ENCODE measurements around the gene PSMA5.
"Not testable (repeated sequence)": the region's sequence is repeated elsewhere in the genome, so short reads cannot be mapped to it uniquely, and the experiment has no call there.

Gene PSMA5

GRCh38 chr1:109426281-109427170 is at the start of gene PSMA5:
Gene PSMA5 (minus strand): TSS chr1:109426448. CDS start chr1:109426330, 118 bp downstream.
- peak; percentile 99 for DNase-seq (ENCODE audit: low read depth)

- no peak for DNase-seq (ENCODE audit: low read depth)
These were observed 49.0 kb upstream of the PSMA5 start for GRCh38 chr1:109475261-109475660.

- no peak for DNase-seq (ENCODE audit: low read depth)
These were observed 48.4 kb upstream of the PSMA5 start for GRCh38 chr1:109474697-109475096.

GRCh38 chr1:109473284-109474057 is 47.2 kb upstream of the PSMA5 start:
- DNase-seq (ENCODE audit: low read depth): not testable (repeated sequence)

GRCh38 chr1:109472779-109473178 is 46.5 kb upstream of the PSMA5 start:
- DNase-seq (ENCODE audit: low read depth): no peak

- no peak for DNase-seq (ENCODE audit: low read depth)
These were observed 44.0 kb upstream of the PSMA5 start for GRCh38 chr1:109470245-109470644.

- no peak for DNase-seq (ENCODE audit: low read depth)
These were observed 42.7 kb upstream of the PSMA5 start for GRCh38 chr1:109468903-109469302.

GRCh38 chr1:109468061-109468460 is 41.8 kb upstream of the PSMA5 start:
- no peak for DNase-seq (ENCODE audit: low read depth)

GRCh38 chr1:109467301-109467777 is 41.1 kb upstream of the PSMA5 start:
- DNase-seq (ENCODE audit: low read depth): no peak

- no peak for DNase-seq (ENCODE audit: low read depth)
These were observed 40.4 kb upstream of the PSMA5 start, which contains the start of gene SYPL2 for GRCh38 chr1:109466452-109467300. Gene SYPL2 (plus strand): TSS chr1:109466546. CDS start chr1:109466844, 298 bp downstream.

- no peak for DNase-seq (ENCODE audit: low read depth)
These were observed 39.8 kb upstream of the PSMA5 start for GRCh38 chr1:109466125-109466451.

- no peak for DNase-seq (ENCODE audit: low read depth)
These were observed 31.6 kb upstream of the PSMA5 start for GRCh38 chr1:109457819-109458218.

GRCh38 chr1:109454497-109455133 is 28.4 kb upstream of the PSMA5 start:
- no peak for DNase-seq (ENCODE audit: low read depth)

- no peak for DNase-seq (ENCODE audit: low read depth)
These were observed 21.3 kb upstream of the PSMA5 start for GRCh38 chr1:109447524-109447923.

GRCh38 chr1:109445949-109446695 is 19.9 kb upstream of the PSMA5 start:
- peak; percentile 95 for DNase-seq (ENCODE audit: low read depth)

GRCh38 chr1:109444346-109444745 is 18.1 kb upstream of the PSMA5 start:
- DNase-seq (ENCODE audit: low read depth): no peak

GRCh38 chr1:109443476-109443875 is 17.2 kb upstream of the PSMA5 start:
- no peak for DNase-seq (ENCODE audit: low read depth)

- peak; percentile 76 for DNase-seq (ENCODE audit: low read depth)
These were observed 14.8 kb upstream of the PSMA5 start for GRCh38 chr1:109441069-109441468.

GRCh38 chr1:109438798-109439297 is 12.6 kb upstream of the PSMA5 start:
- DNase-seq (ENCODE audit: low read depth): peak; percentile 79

GRCh38 chr1:109434484-109434883 is 8.2 kb upstream of the PSMA5 start:
- DNase-seq (ENCODE audit: low read depth): no peak

- DNase-seq (ENCODE audit: low read depth): no peak
These were observed 7.1 kb upstream of the PSMA5 start for GRCh38 chr1:109433322-109433721.

Measured in GM04503 (cell line).